CD4-positive, alpha-beta T cell treated with Interferon gamma for 1 hour (primary cell): ENCODE measurements around the gene ZNF488.
A peak's percentile ranks its signal among the peaks of the same experiment; 100 is the strongest.
"Not testable (repeated sequence)": the region's sequence is repeated elsewhere in the genome, so short reads cannot be mapped to it uniquely, and the experiment has no call there.

Experiments
- DNase-seq: peaks from one replicate; pipeline ENCODE4 v3.0.0-alpha.2; 2020

Gene ZNF488, protein sequence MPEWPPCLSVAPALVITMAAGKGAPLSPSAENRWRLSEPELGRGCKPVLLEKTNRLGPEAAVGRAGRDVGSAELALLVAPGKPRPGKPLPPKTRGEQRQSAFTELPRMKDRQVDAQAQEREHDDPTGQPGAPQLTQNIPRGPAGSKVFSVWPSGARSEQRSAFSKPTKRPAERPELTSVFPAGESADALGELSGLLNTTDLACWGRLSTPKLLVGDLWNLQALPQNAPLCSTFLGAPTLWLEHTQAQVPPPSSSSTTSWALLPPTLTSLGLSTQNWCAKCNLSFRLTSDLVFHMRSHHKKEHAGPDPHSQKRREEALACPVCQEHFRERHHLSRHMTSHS

DNA sequence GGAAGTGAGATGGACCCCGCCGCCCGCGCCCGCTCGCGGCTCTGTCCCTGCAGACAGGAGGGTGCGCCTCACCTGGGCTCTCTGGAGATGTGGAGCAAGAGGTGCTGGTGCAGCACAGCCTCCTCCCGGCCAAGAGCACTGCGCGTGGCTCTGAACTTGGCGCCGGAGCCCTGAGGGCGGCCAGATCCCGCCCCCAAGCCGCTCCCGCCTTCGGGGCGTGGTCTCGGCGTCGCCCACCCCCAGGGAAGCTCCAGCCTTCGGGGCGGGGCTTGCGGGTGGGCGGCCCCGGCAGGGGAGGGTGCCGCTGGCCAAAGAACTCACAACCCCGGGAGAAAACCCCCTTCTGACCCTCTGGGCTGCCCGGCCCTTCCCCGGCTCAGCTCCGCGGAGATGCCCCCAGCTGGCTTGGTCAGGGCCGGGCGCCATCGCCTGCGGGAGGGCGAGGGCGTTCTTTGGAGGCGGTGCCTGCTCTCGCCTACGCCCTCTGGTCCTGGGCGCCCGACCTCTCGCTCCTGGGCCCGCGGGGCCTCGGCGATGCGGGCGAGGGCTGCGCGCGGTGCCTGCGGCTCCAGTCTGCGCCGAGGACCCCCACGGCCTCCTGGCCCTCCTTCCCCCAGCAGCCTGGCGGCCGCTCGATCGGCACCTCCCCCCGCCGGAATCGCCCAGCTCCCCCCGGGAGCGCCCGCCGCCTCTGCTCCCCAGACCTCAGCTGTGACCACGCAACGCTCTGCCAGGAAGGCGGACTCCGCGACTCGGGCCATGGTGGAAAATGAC is at the start of gene ZNF488:
Gene ZNF488, minus strand, starts transcription at position 146 of the 774 bp plus-strand sequence. CDS start 15,464 bp downstream, outside the sequence.
- DNase-seq: peak; percentile 67

DNA sequence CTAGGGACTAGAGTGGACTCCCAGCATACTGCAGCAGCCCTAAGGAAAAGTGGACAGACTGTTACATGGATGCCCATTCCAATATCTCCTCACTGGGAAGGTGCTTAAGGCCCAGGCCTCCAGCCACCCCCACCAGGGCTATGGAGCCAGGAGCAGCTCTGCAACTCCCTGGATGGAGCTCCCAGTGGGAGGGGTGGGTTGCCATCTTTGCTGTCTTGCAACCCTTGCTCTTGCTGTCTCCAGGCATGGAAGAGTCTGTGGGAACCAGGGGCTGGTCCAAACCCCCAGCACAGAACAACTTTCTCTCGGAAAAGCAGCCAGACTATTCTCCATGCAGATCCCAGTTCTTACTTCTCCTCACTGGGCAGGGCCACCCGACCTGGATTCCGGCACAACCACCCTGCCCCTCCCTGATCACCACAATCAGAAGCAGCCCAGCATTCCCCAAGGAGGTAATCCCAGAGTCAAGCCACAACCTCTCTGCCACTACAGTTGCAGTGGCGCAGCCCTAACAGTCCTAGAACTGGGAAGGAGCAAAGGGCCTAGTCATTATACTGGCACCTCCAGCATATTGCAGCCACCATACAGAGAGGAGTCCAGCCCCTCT is 41.8 kb upstream of the ZNF488 start:
- DNase-seq: no peak

DNA sequence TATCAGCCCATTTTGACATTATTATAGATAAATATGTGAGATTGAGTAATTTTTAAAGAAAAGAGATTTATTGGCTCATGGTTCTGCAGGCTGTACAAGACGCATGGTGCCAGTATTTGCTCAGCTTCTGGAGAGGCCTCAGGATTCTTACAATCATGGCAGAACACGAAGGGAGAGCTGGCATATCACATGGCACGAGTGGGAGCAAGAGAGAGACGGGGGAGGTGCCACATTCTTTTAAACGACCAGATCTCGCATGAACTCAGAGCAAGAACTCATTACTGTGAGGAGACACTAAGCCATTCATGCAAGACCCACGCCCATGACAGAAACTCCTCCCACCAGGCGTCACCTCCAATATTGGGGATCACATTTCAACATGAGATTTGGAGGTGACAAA is 40.1 kb upstream of the ZNF488 start:
- DNase-seq: no peak

GRCh38 chr10:47423476-47423875 is 39.4 kb upstream of the ZNF488 start:
- DNase-seq: no peak

GRCh38 chr10:47421057-47421952 is 37.2 kb upstream of the ZNF488 start:
- DNase-seq: no peak

GRCh38 chr10:47420305-47421056 is 36.4 kb upstream of the ZNF488 start:
- DNase-seq: no peak

GRCh38 chr10:47419421-47419820 is 35.3 kb upstream of the ZNF488 start:
- DNase-seq: no peak

GRCh38 chr10:47418966-47419365 is 34.9 kb upstream of the ZNF488 start:
- no peak for DNase-seq

- no peak for DNase-seq
Observed at GRCh38 chr10:47418321-47418720, 34.2 kb upstream of the ZNF488 start.

DNA sequence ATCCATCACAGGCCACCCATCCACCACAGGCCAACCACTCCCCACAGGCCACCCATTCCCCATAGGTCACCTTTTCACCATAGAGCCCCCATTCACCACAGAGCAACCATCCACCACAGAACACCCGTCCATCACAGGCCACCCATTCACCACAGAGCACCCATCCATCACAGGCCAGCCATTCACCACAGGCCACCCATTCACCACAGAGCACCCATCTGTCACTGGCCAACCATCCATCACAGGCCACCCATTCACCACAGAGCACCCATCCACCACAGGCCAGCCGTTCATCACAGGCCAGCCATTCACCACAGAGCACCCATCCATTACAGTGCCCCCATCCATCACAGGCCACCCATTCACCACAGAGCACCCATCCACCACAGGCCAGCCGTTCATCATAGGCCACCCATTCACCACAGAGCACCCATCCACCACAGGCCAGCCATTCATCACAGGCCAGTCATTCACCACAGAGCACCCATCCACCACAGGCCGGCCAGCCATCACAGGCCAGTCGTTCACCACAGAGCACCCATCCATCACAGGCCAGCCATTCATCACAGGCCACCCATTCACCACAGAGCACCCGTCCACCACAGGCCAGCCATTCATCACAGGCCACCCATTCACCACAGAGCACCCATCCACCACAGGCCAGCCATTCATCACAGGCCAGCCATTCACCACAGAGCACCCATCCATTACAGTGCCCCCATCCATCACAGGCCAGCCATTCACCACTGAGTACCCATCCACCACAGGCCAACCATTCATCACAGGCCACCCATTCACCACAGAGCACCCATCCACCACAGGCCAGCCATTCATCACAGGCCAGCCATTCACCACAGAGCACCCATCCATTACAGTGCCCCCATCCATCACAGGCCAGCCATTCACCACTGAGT is 32.5 kb upstream of the ZNF488 start:
- not testable (repeated sequence) for DNase-seq

- DNase-seq: no peak
Observed at GRCh38 chr10:47415520-47416304, 31.6 kb upstream of the ZNF488 start.

GRCh38 chr10:47414752-47415519 is 30.8 kb upstream of the ZNF488 start:
- no peak for DNase-seq

GRCh38 chr10:47414227-47414592 is 30.1 kb upstream of the ZNF488 start:
- no peak for DNase-seq

GRCh38 chr10:47413531-47414226 is 29.6 kb upstream of the ZNF488 start:
- no peak for DNase-seq

DNA sequence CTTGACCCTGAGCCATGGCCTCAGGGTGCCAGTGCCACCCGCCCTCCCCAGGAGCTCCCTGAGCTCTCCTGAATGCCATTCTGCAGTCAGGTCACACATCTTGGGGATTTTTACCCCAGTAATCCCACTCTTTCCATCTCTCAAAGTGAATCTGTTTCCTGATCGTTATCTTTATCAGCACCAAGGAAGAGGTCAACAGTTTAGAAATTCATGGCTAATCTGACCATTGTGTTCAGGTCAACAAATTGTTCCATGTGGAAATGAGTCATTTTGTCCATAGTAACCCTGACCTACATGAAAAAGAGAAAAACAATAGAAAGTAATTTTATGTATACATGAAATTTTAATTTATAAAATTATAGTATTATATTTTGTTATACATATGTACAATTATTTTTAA is 28.8 kb upstream of the ZNF488 start:
- no peak for DNase-seq

- no peak for DNase-seq
Observed at GRCh38 chr10:47412177-47412730, 28.2 kb upstream of the ZNF488 start.

DNA sequence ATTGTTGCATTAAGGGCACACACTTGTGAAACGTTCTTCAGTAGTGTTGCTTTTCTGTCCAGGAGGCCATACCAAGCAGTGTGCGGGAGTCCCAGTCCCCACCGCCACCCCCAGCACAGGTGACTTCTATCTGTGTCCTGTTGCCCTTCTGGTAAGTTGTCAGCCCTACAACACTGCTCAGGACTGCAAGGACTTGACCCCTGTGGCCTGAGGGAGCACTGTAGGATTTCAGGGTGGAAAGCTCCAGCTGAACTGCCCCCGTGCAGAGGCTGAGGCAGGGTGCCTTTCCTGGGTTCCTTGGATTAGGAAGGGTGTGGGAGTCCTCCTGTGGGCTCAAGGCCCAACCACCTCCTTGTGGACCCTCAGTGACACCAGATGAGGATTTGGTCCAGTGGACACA is 26.8 kb upstream of the ZNF488 start:
- no peak for DNase-seq

DNA sequence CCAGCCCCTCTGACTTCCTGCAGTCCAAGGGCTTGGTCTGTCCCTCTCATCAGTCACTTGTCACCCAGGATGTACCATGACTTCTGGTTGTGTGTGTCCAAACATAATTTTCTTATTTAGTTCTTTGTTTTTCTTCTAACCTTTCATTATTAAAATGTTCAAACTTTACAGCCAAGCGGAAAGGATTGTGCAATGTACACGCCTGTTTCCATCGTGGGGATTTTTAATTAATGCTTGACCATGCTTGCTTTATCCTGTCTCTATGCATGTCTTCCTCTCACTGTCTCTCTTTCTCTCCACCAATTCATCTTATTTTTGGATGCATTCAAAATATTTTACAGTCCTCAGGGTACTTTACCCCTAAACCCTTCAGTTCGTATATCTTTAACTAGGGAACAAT is 26.2 kb upstream of the ZNF488 start:
- DNase-seq: no peak
